Left forelimb (tissue), 1 donor: ENCODE measurements around the gene PTPRK.
"Not testable (repeated sequence)": the region's sequence is repeated elsewhere in the genome, so short reads cannot be mapped to it uniquely, and the experiment has no call there.

Experiments used
- DNase-seq: peaks from one replicate; pipeline ENCODE4 v3.0.0-alpha.2; 2018; ENCODE audit warnings: low spot score

PTPRK gene

GRCh38 chr6:128017288-128017687 is 503.1 kb downstream of the PTPRK start:
- DNase-seq: no peak

- no peak for DNase-seq
Measured at GRCh38 chr6:128007658-128008057, 512.7 kb downstream of the PTPRK start.

GRCh38 chr6:128005009-128005408 is 515.4 kb downstream of the PTPRK start:
- no peak for DNase-seq

- no peak for DNase-seq
Measured at GRCh38 chr6:128000363-128000762, 520.0 kb downstream of the PTPRK start.

- DNase-seq: no peak
Measured at GRCh38 chr6:127998985-127999384, 521.4 kb downstream of the PTPRK start.

- DNase-seq: no peak
Measured at GRCh38 chr6:127997496-127998164, 522.8 kb downstream of the PTPRK start.

GRCh38 chr6:127996925-127997324 is 523.5 kb downstream of the PTPRK start:
- no peak for DNase-seq

GRCh38 chr6:127992144-127992543 is 528.3 kb downstream of the PTPRK start:
- no peak for DNase-seq

GRCh38 chr6:127990074-127990473 is 530.3 kb downstream of the PTPRK start:
- DNase-seq: no peak

GRCh38 chr6:127980996-127981395 is 539.4 kb downstream of the PTPRK start:
- no peak for DNase-seq

- DNase-seq: not testable (repeated sequence)
Measured at GRCh38 chr6:127978185-127978584, 542.2 kb downstream of the PTPRK start.

- no peak for DNase-seq
Measured at GRCh38 chr6:127976796-127977195, 543.6 kb downstream of the PTPRK start.

- DNase-seq: no peak
Measured at GRCh38 chr6:127976111-127976510, 544.3 kb downstream of the PTPRK start.

GRCh38 chr6:127972815-127973214 is 547.6 kb downstream of the PTPRK start:
- DNase-seq: no peak

- DNase-seq: no peak
Measured at GRCh38 chr6:127971945-127972391, 548.4 kb downstream of the PTPRK start.

- DNase-seq: no peak
Measured at GRCh38 chr6:127971386-127971785, 549.0 kb downstream of the PTPRK start.

GRCh38 chr6:127969701-127970100 is 550.7 kb downstream of the PTPRK start:
- DNase-seq: no peak

GRCh38 chr6:127968394-127968793 is 552.0 kb downstream of the PTPRK start:
- DNase-seq: no peak

GRCh38 chr6:127967708-127968107 is 552.7 kb downstream of the PTPRK start:
- DNase-seq: no peak

GRCh38 chr6:127966616-127967015 is 553.8 kb downstream of the PTPRK start:
- no peak for DNase-seq

GRCh38 chr6:127963495-127963894 is 556.9 kb downstream of the PTPRK start:
- no peak for DNase-seq

GRCh38 chr6:127959869-127960268 is 560.5 kb downstream of the PTPRK start:
- no peak for DNase-seq

GRCh38 chr6:127956956-127957355 is 563.4 kb downstream of the PTPRK start:
- no peak for DNase-seq

- DNase-seq: no peak
Measured at GRCh38 chr6:127956260-127956888, 564.0 kb downstream of the PTPRK start.
